ENCODE measurements around the gene DYNLT4. TPM values are rescaled to one million over a fixed set of nuclear protein-coding genes. Genes with fewer than 3 reads are reported as not detected.
A peak's percentile ranks its signal among the peaks of the same experiment; 100 is the strongest.

DYNLT4 gene
- total RNA-seq, 1 donor from 2014 or later, result 5.2 TPM

GRCh38 chr1:44760876-44761275 lies 46.3 kb downstream of the DYNLT4 start:
- Histone ChIP-seq H3K27me3 (ENCODE audit: low read depth) (no peaks in the 10 kb centered on the region), H3K36me3 (no peaks in the 10 kb centered on the region), H3K4me3 (no peak overlapping the region), H3K27ac (no peak overlapping the region), H3K9me3 (no peaks in the 10 kb centered on the region), H3K4me1 (no peaks in the 10 kb centered on the region)
- intact Hi-C loops (cut with DNase I), result no loop called here
- no peak for TF ChIP-seq CTCF (IDR thresholded peaks at IDR 0.05)
- ATAC-seq (no peak), DNase-seq (no peak)

GRCh38 chr1:44759077-44759476 lies 48.1 kb downstream of the DYNLT4 start:
- no peaks in the 10 kb centered on the region for H3K36me3 ChIP-seq
- H3K4me3 ChIP-seq, result no peak overlapping the region
- intact Hi-C loops (cut with DNase I), result no loop called here
- no peak for ATAC-seq
- H3K27me3 ChIP-seq (ENCODE audit: low read depth), result no peaks in the 10 kb centered on the region
- TF ChIP-seq CTCF (IDR thresholded peaks at IDR 0.05), result no peak
- DNase-seq, result no peak
- no peaks in the 10 kb centered on the region for H3K9me3 ChIP-seq
- no peak overlapping the region for H3K27ac ChIP-seq
- H3K4me1 ChIP-seq, result no peaks in the 10 kb centered on the region

GRCh38 chr1:44757420-44757819 lies 49.7 kb downstream of the DYNLT4 start:
- no peak for ATAC-seq

More at GRCh38 chr1:44757420-44757819, 49.7 kb downstream of the DYNLT4 start:
- Histone ChIP-seq H3K27ac (peak overlapping the region; percentile 11), H3K36me3 (no peaks in the 10 kb centered on the region), H3K4me3 (no peak overlapping the region), H3K9me3 (no peaks in the 10 kb centered on the region), H3K4me1 (no peaks in the 10 kb centered on the region), H3K27me3 (ENCODE audit: low read depth) (no peaks in the 10 kb centered on the region)
- intact Hi-C loops (cut with DNase I), result no loop called here
- TF ChIP-seq CTCF (IDR thresholded peaks at IDR 0.05), result no peak
- DNase-seq, result no peak

Other genes with a start within 250 kb of the DYNLT4 start
- 22.6 TPM for gene TMEM53, start 132.9 kb downstream of the DYNLT4 start, total RNA-seq
- 14.5 TPM for gene ARMH1, start 132.6 kb downstream of the DYNLT4 start, total RNA-seq
- not detected for gene RNU5D-1, start 76.2 kb downstream of the DYNLT4 start, total RNA-seq
- 1.7 TPM for gene KIF2C, start 67.5 kb downstream of the DYNLT4 start, total RNA-seq
- 1,341 TPM for gene RPS8, start 31.8 kb downstream of the DYNLT4 start, total RNA-seq
- 1.7 TPM for gene BEST4, start 19.2 kb downstream of the DYNLT4 start, total RNA-seq
- gene PLK3, start 7.0 kb downstream of the DYNLT4 start, total RNA-seq, result 27.7 TPM
- 8.7 TPM for gene BTBD19, start 1.2 kb upstream of the DYNLT4 start, total RNA-seq
- 1.0 TPM for gene PTCH2, start 35.9 kb upstream of the DYNLT4 start, total RNA-seq
- gene EIF2B3, start 179.2 kb upstream of the DYNLT4 start, total RNA-seq, result 25.8 TPM
- gene HECTD3, start 204.0 kb upstream of the DYNLT4 start, total RNA-seq, result 47.6 TPM
- 60.4 TPM for gene UROD, start 204.9 kb upstream of the DYNLT4 start, total RNA-seq